Heart right ventricle (tissue), 16 donors: ENCODE measurements around the gene ADAMTS8. TPM values are rescaled to one million over a fixed set of nuclear protein-coding genes. Genes with fewer than 3 reads are reported as not detected.

Experiments used
- ATAC-seq, 8 donors: fragments of 200-7000 bp; cut with Tn5 transposase; one replicate each; pipeline ENCODE4 v1.9.1; 2020; ENCODE audit warnings: mild to moderate bottlenecking in 8 of 8, moderate library complexity in 8 of 8, moderate number of reproducible peaks in 1 of 8
- DNase-seq, 2 donors: peaks; one replicate each; pipeline ENCODE4 v3.0.0-alpha.2; 2020
- H3K27ac ChIP-seq, 10 donors: fragments of 200-600 bp; sonication (generic) in 2 of 10; one replicate each; pipeline versions ENCODE4 v1.5.0 to v1.8.0; 2020 to 2022; ENCODE audit warnings: mild to moderate bottlenecking in 3 of 10
- H3K27me3 ChIP-seq, 7 donors: fragments of 200-600 bp; one replicate each; pipeline ENCODE4 v1.8.0; 2021 to 2022; ENCODE audit warnings: mild to moderate bottlenecking in 2 of 7
- H3K36me3 ChIP-seq, 9 donors: fragments of 200-600 bp; sonication (generic) in 1 of 9; one replicate each; pipeline versions ENCODE4 v1.5.0 to v1.8.0; 2020 to 2022; ENCODE audit warnings: mild to moderate bottlenecking in 2 of 9
- H3K4me1 ChIP-seq, 9 donors: fragments of 200-600 bp; sonication (generic) in 1 of 9; one replicate each; pipeline versions ENCODE4 v1.5.0 to v1.8.0; 2020 to 2022; ENCODE audit warnings: mild to moderate bottlenecking in 4 of 9
- H3K4me3 ChIP-seq, 10 donors: fragments of 200-600 bp; sonication (generic) in 2 of 10; one replicate each; pipeline versions ENCODE4 v1.5.0 to v1.8.0; 2020 to 2022; ENCODE audit warnings: mild to moderate bottlenecking in 7 of 10, moderate library complexity in 2 of 10
- H3K9me3 ChIP-seq, 11 donors: fragments of 200-600 bp in 10 of 11; sonication (generic) in 2 of 11; one replicate each; pipeline versions ENCODE4 v1.5.0 to v1.8.0; 2013 to 2022; ENCODE audit warnings: mild to moderate bottlenecking in 2 of 11, control low read depth in 1 of 11, moderate library complexity in 1 of 11
- CTCF ChIP-seq, 9 donors: fragments of 200-600 bp; sonication (generic) in 2 of 9; IDR thresholded peaks; one replicate each; pipeline versions ENCODE4 v1.5.0 to v1.8.0; 2021 to 2022; ENCODE audit warnings: antibody characterized with exemption in 9 of 9, mild to moderate bottlenecking in 5 of 9, moderate library complexity in 1 of 9
- WGBS, 2 donors: extraction: QIAGEN DNeasy Blood & Tissue Kit; methylation state at CpG; one replicate each; pipeline ENCODE4 v1.1.7; 2013; ENCODE audit warnings: inconsistent platforms in 1 of 2; 5-methylcytosine and 5-hydroxymethylcytosine counted together
- intact Hi-C, 10 donors: fragments of 100-400 bp; cut with DNase I; formaldehyde crosslinking; loops; one replicate each; pipeline versions ENCODE4 v1.11.1 to v1.14.2; 2022
- polyA plus RNA-seq, 2 donors: library from polyadenylated mRNA; stranded (reverse); fragments of 200-250 nt; gene quantifications; one replicate each; pipeline ENCODE4 v1.2.3, GENCODE V29; 2013
- total RNA-seq, 10 donors: library from RNA; stranded (reverse); fragmentation: NEBNext Ultra II Directional in 3 of 10; extraction: Animal tissue kit (Norgen Biotek cat#: 25700) in 3 of 10; gene quantifications; one replicate each; pipeline versions ENCODE4 v1.2.1 to v1.2.4, GENCODE V29; 2021 to 2023
- donor health status: Arrhythmogenic right ventricular cardiomyopathy.
- donor health status: ischemic (EF 13 %, LVEDD 7.1; RV severe dilation, severe dysfunction).
- donor health status: healthy with polysubstance abuse.
- donor health status: DM: no; HTN: yes; CAD: no.
- donor health status: DM: no; HTN: no; CAD: no.
- donor health status: ischemic (EF 25% LVEDD 6.9; RV normal size, moderate dysfunction).
- donor health status: ischemic (EF 25% LVEDD 5.7; RV mildly dilated, moderate dysfunction).
- donor health status: healthy.
- donor health status: DM: yes; HTN: yes; CAD: no.
- donor health status: Ischemic cardiomyopathy.
- donor health status: ischemic (EF 35%, LVEDD 5.7; RV mildly dilated, moderate dysfunction).
- donor health status: nonischemic (EF 11% LVEDD 7.7; RV severe dilation, severe dysfunction).
- donor health status: DM: yes; HTN: yes; CAD: no.
- donor health status: PGD.
- donor health status: ischemic (EF 29% LVEDD 5.4; RV normal size, mild dysfunction).
- donor health status: nonischemic (EF 23%, LVEDD 6.1; RV moderate dilation, normal function).

Gene ADAMTS8
- total and polyA plus RNA-seq, 12 donors, result 0.28 to 2.6 (median 1.1) TPM

GRCh38 chr11:130464291-130464812, 35.9 kb upstream of the ADAMTS8 start:
- H3K4me3 ChIP-seq, result no peak overlapping the region
- no peak for ATAC-seq
- no peaks in the 10 kb centered on the region for H3K27me3 ChIP-seq
- no peak for TF ChIP-seq CTCF (IDR thresholded peaks at IDR 0.05)
- no peak overlapping the region for H3K27ac ChIP-seq
- H3K36me3 ChIP-seq, result peaks cover 0 to 76% (median 44%) of the 10 kb centered on the region in 9 donors
- intact Hi-C loops, result no loop called here
- peaks cover 0 to 13% (median 0%) of the 10 kb centered on the region in 9 donors for H3K4me1 ChIP-seq
- no peak for DNase-seq
- no peaks in the 10 kb centered on the region for H3K9me3 ChIP-seq

GRCh38 chr11:130462931-130463330, 34.5 kb upstream of the ADAMTS8 start:
- no peak for DNase-seq
- Histone ChIP-seq H3K27me3 (no peaks in the 10 kb centered on the region), H3K4me3 (no peak overlapping the region), H3K9me3 (no peaks in the 10 kb centered on the region), H3K27ac (no peak overlapping the region), H3K4me1 (peaks cover 8 to 26% (median 13%) of the 10 kb centered on the region in 9 donors), H3K36me3 (peaks cover 0 to 66% (median 42%) of the 10 kb centered on the region in 9 donors)
- ATAC-seq, result no peak
- TF ChIP-seq CTCF (IDR thresholded peaks at IDR 0.05), result no peak
- WGBS, 2 donors, result 94 to 97% methylated on average over 8 of the region's 8 CpGs
- intact Hi-C loops, result no loop called here

GRCh38 chr11:130462101-130462885, 33.9 kb upstream of the ADAMTS8 start:
- intact Hi-C loops, result no loop called here
- TF ChIP-seq CTCF (IDR thresholded peaks at IDR 0.05), result no peak
- 90 to 91% methylated on average over 31 of the region's 31 CpGs for WGBS, 2 donors
- Histone ChIP-seq H3K36me3 (peaks cover 0 to 61% (median 40%) of the 10 kb centered on the region in 9 donors), H3K4me3 (no peak overlapping the region), H3K9me3 (no peaks in the 10 kb centered on the region), H3K4me1 (peaks cover 12 to 33% (median 19%) of the 10 kb centered on the region in 9 donors), H3K27ac (peak overlapping the region in 1 of 10 donors; percentile 64), H3K27me3 (no peaks in the 10 kb centered on the region)
- ATAC-seq (peak in 3 of 8 donors; percentile 15 to 44 (median 38)), DNase-seq (no peak)

- no peaks in the 10 kb centered on the region for H3K9me3 ChIP-seq
- ATAC-seq (no peak), DNase-seq (no peak)
- 88 to 89% methylated on average over 7 of the region's 7 CpGs for WGBS, 2 donors
- intact Hi-C loops, result loop anchor here in 4 of 10 donors (10.0 kb wide), 3 partner anchors 145 to 275 kb away; no protein-coding TSS in a partner anchor
- peaks cover 0 to 37% (median 19%) of the 10 kb centered on the region in 9 donors for H3K36me3 ChIP-seq
- H3K4me1 ChIP-seq, result peaks cover 14 to 60% (median 41%) of the 10 kb centered on the region in 9 donors
- no peaks in the 10 kb centered on the region for H3K27me3 ChIP-seq
- H3K27ac ChIP-seq, result peak overlapping the region in 2 of 10 donors; percentile 63
- H3K4me3 ChIP-seq, result no peak overlapping the region
- no peak for TF ChIP-seq CTCF (IDR thresholded peaks at IDR 0.05)
Measured at GRCh38 chr11:130459521-130459920, 31.1 kb upstream of the ADAMTS8 start.
